Keratinocyte (primary cell): ENCODE measurements around the gene SERTAD4. TPM values are rescaled to one million over a fixed set of nuclear protein-coding genes. Genes with fewer than 3 reads are reported as not detected.

Experiments used
- DNase-seq: peaks from one replicate; pipeline ENCODE4 v3.0.0-alpha.2; 2011; ENCODE audit warnings: low read depth, missing footprints, low spot score
- FAIRE-seq: peaks from 2 replicates; lab custom pipeline; 2011; peaks lifted over from hg19 to GRCh38; lab: Jason Lieb, UNC
- H2AFZ ChIP-seq: 2 replicates; pipeline ENCODE4 v1.6.0; 2012; ENCODE audit warnings: low read length, control low read depth, inconsistent platforms; ENCODE audit not compliant: control insufficient read depth
- H3K27ac ChIP-seq: 2 replicates; pipeline ENCODE4 v1.5.1; 2011; ENCODE audit warnings: low read length; ENCODE audit not compliant: control insufficient read depth, insufficient read depth
- H3K27me3 ChIP-seq: 3 replicates; pipeline ENCODE4 v1.6.0; 2011; ENCODE audit warnings: low read length; ENCODE audit not compliant: control insufficient read depth, insufficient read depth; ENCODE audit errors: extremely low read depth
- H3K36me3 ChIP-seq, 2 experiments: 2 replicates in 1 of 2; 3 replicates in 1 of 2; pipeline ENCODE4 v1.5.1; 2011; ENCODE audit warnings: low read length in 2 of 2, mild to moderate bottlenecking in 1 of 2; ENCODE audit not compliant: control insufficient read depth in 2 of 2, insufficient read depth in 2 of 2; ENCODE audit errors: extremely low read depth in 1 of 2
- H3K4me1 ChIP-seq: 3 replicates; pipeline ENCODE4 v1.5.1; 2011; ENCODE audit warnings: low read length; ENCODE audit not compliant: control insufficient read depth, insufficient read depth; ENCODE audit errors: extremely low read depth
- H3K4me2 ChIP-seq: 3 replicates; pipeline ENCODE4 v1.6.0; 2011; ENCODE audit warnings: low read depth, low read length; ENCODE audit not compliant: control insufficient read depth, insufficient read depth; ENCODE audit errors: extremely low read depth
- H3K4me3 ChIP-seq, 3 experiments: fragments of 200-600 bp in 1 of 3; sonication (generic) in 1 of 3; 2 replicates in 2 of 3; 3 replicates in 1 of 3; pipeline ENCODE4 v1.5.1; 2011 to 2016; ENCODE audit warnings: low read length in 3 of 3, mild to moderate bottlenecking in 3 of 3, control low read depth in 2 of 3, inconsistent platforms in 1 of 3, low read depth in 1 of 3, mixed read lengths in 1 of 3, mixed run types in 1 of 3, moderate library complexity in 1 of 3; ENCODE audit not compliant: control insufficient read depth in 2 of 3, insufficient read depth in 2 of 3; ENCODE audit errors: extremely low read depth in 1 of 3
- H3K79me2 ChIP-seq: 2 replicates; pipeline ENCODE4 v1.6.0; 2012; ENCODE audit warnings: low read length; ENCODE audit not compliant: control insufficient read depth, insufficient read depth
- H3K9ac ChIP-seq: 3 replicates; pipeline ENCODE4 v1.6.0; 2011; ENCODE audit warnings: low read length; ENCODE audit not compliant: control insufficient read depth, insufficient read depth; ENCODE audit errors: extremely low read depth
- H3K9me1 ChIP-seq: 3 replicates; pipeline ENCODE4 v1.6.0; 2011; ENCODE audit warnings: low read length; ENCODE audit not compliant: control insufficient read depth, insufficient read depth; ENCODE audit errors: extremely low read depth
- H3K9me3 ChIP-seq: 2 replicates; pipeline ENCODE4 v1.5.1; 2012; ENCODE audit warnings: low read depth, low read length; ENCODE audit not compliant: control insufficient read depth
- H4K20me1 ChIP-seq: 3 replicates; pipeline ENCODE4 v1.6.0; 2011; ENCODE audit warnings: low read length; ENCODE audit not compliant: control insufficient read depth, insufficient read depth; ENCODE audit errors: extremely low read depth
- CTCF ChIP-seq, 3 experiments: IDR thresholded peaks in 1 of 3; conservative IDR thresholded peaks in 1 of 3; optimal IDR thresholded peaks in 1 of 3; 2 replicates in 2 of 3; 3 replicates in 1 of 3; pipeline versions ENCODE3 to v1.5.1; 2011; ENCODE audit warnings: low read length in 3 of 3, mild to moderate bottlenecking in 3 of 3, moderate library complexity in 2 of 3, control low read depth in 1 of 3, inconsistent platforms in 1 of 3; ENCODE audit not compliant: insufficient read depth in 2 of 3; ENCODE audit errors: extremely low read depth in 1 of 3
- EZH2 ChIP-seq: IDR thresholded peaks from one replicate; pipeline ENCODE4 v1.6.1; 2012; ENCODE audit warnings: inconsistent platforms, mild to moderate bottlenecking, low read length, moderate library complexity
- dilution Hi-C: fragments of 300-500 bp; cut with MboI; formaldehyde crosslinking; loops from one replicate; pipeline ENCODE4 v1.7.0; 2020; ENCODE audit warnings: low sequenced_read_pairs; ENCODE audit not compliant: extremely low pct_ligation_motif_present
- polyA plus RNA-seq, 5 experiments: library from polyadenylated mRNA; depleted of rRNA in 3 of 5; stranded (reverse) in 3 of 5; stranded (forward) in 1 of 5; unstranded in 1 of 5; fragments of >200 nt; gene quantifications; 1 replicate in 1 of 5; 2 replicates in 3 of 5; 3 replicates in 1 of 5; pipeline versions ENCODE4 v1.2.1 to v1.2.3, GENCODE V29; 2011 to 2012; ENCODE audit warnings: missing spikeins in 2 of 5, low read depth in 1 of 5, low replicate concordance in 1 of 5

The SERTAD4 gene
- polyA plus RNA-seq, 1 donor (not counting 4 experiments of a cell fraction or from before 2014, with no cell fraction given), result 3.4 TPM

DNA sequence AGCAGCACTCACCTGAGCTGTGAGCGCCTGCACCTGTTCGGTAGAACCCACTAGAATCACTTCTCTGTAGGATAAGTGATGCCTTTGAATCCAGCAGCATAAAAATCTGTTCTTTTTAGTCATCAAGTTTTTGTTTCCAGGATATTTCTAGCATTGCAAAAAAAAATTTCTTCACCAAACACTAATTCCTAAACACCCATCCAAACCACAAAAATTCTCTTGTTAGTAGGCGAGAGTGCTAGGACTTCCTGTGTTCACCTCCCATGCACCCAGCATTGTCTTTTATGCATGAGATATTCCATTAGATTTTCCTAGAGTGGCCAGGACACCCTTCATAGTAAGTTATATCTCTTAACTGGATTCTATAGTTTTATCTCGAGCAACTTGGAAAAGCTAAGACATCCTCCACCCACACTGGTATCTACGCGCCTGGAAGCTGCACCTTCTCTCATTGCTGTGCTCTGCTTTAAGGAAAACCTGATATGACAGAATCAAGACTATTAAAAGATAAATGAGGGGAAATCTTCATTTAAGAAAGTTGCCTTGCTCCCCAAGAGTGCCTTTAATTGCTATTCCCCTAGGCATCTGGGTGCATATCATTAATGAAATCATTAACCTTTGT lies 12.3 kb downstream of the SERTAD4 start:
- H3K36me3 ChIP-seq, result peaks cover 0 to 6% of the 10 kb centered on the region in 2 experiments
- no peak for FAIRE-seq
- TF ChIP-seq CTCF (optimal IDR thresholded peaks at IDR 0.05 in 1 of 3, IDR thresholded peaks at IDR 0.05 in 1 of 3, conservative IDR thresholded peaks at IDR 0.05 in 1 of 3; ENCODE audit: extremely low read depth in 1 of 3, insufficient read depth in 2 of 3, low read length in 3 of 3) (no peak), EZH2 (no peak)
- H3K79me2 ChIP-seq, result no peaks in the 10 kb centered on the region
- no peaks in the 10 kb centered on the region for H3K9me1 ChIP-seq
- no peak overlapping the region for H3K4me3 ChIP-seq
- no peak overlapping the region for H3K4me2 ChIP-seq
- no peaks in the 10 kb centered on the region for H4K20me1 ChIP-seq
- H3K9me3 ChIP-seq, result no peaks in the 10 kb centered on the region
- dilution Hi-C loops, result no loop called here
- H3K27me3 ChIP-seq, result no peaks in the 10 kb centered on the region
- no peak overlapping the region for H3K27ac ChIP-seq
- H2AFZ ChIP-seq, result no peak overlapping the region
- H3K9ac ChIP-seq, result no peak overlapping the region
- peaks cover 1% of the 10 kb centered on the region for H3K4me1 ChIP-seq
- no peak for DNase-seq

GRCh38 chr1:210246447-210246846 lies 13.9 kb downstream of the SERTAD4 start:
- dilution Hi-C loops, result no loop called here
- H2AFZ ChIP-seq, result no peak overlapping the region

More at GRCh38 chr1:210246447-210246846, 13.9 kb downstream of the SERTAD4 start:
- no peak overlapping the region for H3K9ac ChIP-seq
- no peak overlapping the region for H3K4me2 ChIP-seq
- FAIRE-seq (no peak), DNase-seq (no peak)
- H3K4me3 ChIP-seq, result no peak overlapping the region
- H3K27me3 ChIP-seq, result no peaks in the 10 kb centered on the region
- no peaks in the 10 kb centered on the region for H3K36me3 ChIP-seq
- H3K4me1 ChIP-seq, result peaks cover 6% of the 10 kb centered on the region
- no peak overlapping the region for H3K27ac ChIP-seq
- TF ChIP-seq EZH2 (no peak), CTCF (optimal IDR thresholded peaks at IDR 0.05 in 1 of 3, IDR thresholded peaks at IDR 0.05 in 1 of 3, conservative IDR thresholded peaks at IDR 0.05 in 1 of 3; ENCODE audit: extremely low read depth in 1 of 3, insufficient read depth in 2 of 3, low read length in 3 of 3) (no peak)
- H3K9me3 ChIP-seq, result no peaks in the 10 kb centered on the region
- no peaks in the 10 kb centered on the region for H3K79me2 ChIP-seq
- no peaks in the 10 kb centered on the region for H3K9me1 ChIP-seq
- H4K20me1 ChIP-seq, result no peaks in the 10 kb centered on the region
